Smooth muscle cell (in vitro differentiated cells): Measurements from ENCODE around the gene EMP1. TPM values are rescaled to one million over a fixed set of nuclear protein-coding genes. Genes with fewer than 3 reads are reported as not detected.

Source experiments
- DNase-seq: peaks from one replicate; lab custom pipeline; 2025; ENCODE audit not compliant: unreplicated experiment; lab: John Stamatoyannopoulos, UW
- H2AFZ ChIP-seq: fragments of 200-600 bp; sonication (generic); 2 replicates; pipeline ENCODE4 v1.6.0; 2016; ENCODE audit warnings: antibody characterized with exemption, low read depth, mild to moderate bottlenecking
- H3F3A ChIP-seq: fragments of 200-600 bp; sonication (generic); 2 replicates; pipeline ENCODE4 v1.6.0; 2017; ENCODE audit warnings: antibody characterized with exemption, low read depth
- H3K27ac ChIP-seq: fragments of 200-600 bp; sonication (generic); 2 replicates; pipeline ENCODE4 v1.5.1; 2016; ENCODE audit warnings: low read depth, mild to moderate bottlenecking
- H3K27me3 ChIP-seq: fragments of 200-600 bp; sonication (generic); 2 replicates; pipeline ENCODE4 v1.6.1; 2016; ENCODE audit warnings: low read depth, mild to moderate bottlenecking
- H3K36me3 ChIP-seq: fragments of 200-600 bp; sonication (generic); 2 replicates; pipeline ENCODE4 v1.5.1; 2016; ENCODE audit warnings: low read depth
- H3K4me1 ChIP-seq: fragments of 200-600 bp; sonication (generic); 2 replicates; pipeline ENCODE4 v1.5.1; 2016; ENCODE audit warnings: low read depth
- H3K4me2 ChIP-seq: fragments of 200-600 bp; sonication (generic); 2 replicates; pipeline ENCODE4 v1.6.0; 2016; ENCODE audit warnings: mild to moderate bottlenecking
- H3K4me3 ChIP-seq: fragments of 200-600 bp; sonication (generic); 2 replicates; pipeline ENCODE4 v1.5.1; 2016; ENCODE audit warnings: mild to moderate bottlenecking
- H3K79me2 ChIP-seq: fragments of 200-600 bp; sonication (generic); 2 replicates; pipeline ENCODE4 v1.6.0; 2016; ENCODE audit warnings: low read depth, mild to moderate bottlenecking
- H3K9ac ChIP-seq: fragments of 200-600 bp; sonication (generic); 2 replicates; pipeline ENCODE4 v1.6.0; 2016; ENCODE audit warnings: low read depth
- H3K9me3 ChIP-seq: fragments of 200-600 bp; sonication (generic); replicated peaks from 2 replicates; pipeline ENCODE4 v1.5.1; 2016; ENCODE audit warnings: low read depth
- H4K20me1 ChIP-seq: fragments of 200-600 bp; sonication (generic); 2 replicates; pipeline ENCODE4 v1.6.0; 2016; ENCODE audit warnings: low read depth
- WGBS: methylation state at CpG from one replicate; pipeline ENCODE4 v1.1.7; 2016; ENCODE audit warnings: low lambda C conversion rate; 5-methylcytosine and 5-hydroxymethylcytosine counted together
- polyA plus RNA-seq: library from polyadenylated mRNA; unstranded; fragments of >200 nt; fragmentation: Nextera tagmentation; extraction: Ambion mirVana; gene quantifications from 2 replicates; pipeline ENCODE4 v1.2.1, GENCODE V29; 2016
- total RNA-seq: library from RNA; depleted of rRNA; stranded (reverse); fragments of >200 nt; gene quantifications from 2 replicates; pipeline ENCODE4 v1.2.3, GENCODE V29; 2014
- TF ChIP-seq, protein P1 (sequence below): fragments of 200-600 bp; sonication (generic); IDR thresholded peaks from 2 replicates; pipeline ENCODE4 v1.5.1; 2017; ENCODE audit warnings: borderline replicate concordance, mild to moderate bottlenecking, antibody characterized with exemption; ENCODE audit not compliant: insufficient read depth, poor library complexity, severe bottlenecking

EMP1 gene
- total and polyA plus RNA-seq, 2 experiments from 2014 or later = 13.2 to 52.0 TPM

DNA sequence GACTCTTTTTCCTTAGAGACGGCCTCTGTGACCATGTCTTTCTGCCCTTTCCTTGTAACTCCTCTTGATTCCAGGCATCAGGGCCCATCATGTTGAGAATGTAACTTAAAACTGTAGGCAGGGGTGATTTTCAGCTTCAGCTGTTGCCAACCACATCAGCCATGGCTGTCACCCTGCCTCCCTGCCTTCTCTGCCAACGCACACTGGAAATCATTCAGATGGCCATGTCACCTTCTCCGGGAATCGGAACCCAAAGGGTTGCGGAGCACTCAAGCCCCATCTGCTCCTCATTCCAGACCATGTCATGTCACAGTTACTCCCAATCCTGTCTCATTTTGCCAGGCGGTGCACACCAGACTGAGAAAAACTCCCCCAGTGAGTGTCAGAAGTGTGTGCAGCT lies 72.1 kb downstream of the EMP1 start:
- H3K9ac ChIP-seq = no peak overlapping the region
- no peak overlapping the region for H3K4me3 ChIP-seq
- 88% methylated on average over 6 of the region's 6 CpGs for WGBS
- no peaks in the 10 kb centered on the region for H3F3A ChIP-seq
- H3K27me3 ChIP-seq = no peaks in the 10 kb centered on the region
- TF ChIP-seq, protein P1, sequence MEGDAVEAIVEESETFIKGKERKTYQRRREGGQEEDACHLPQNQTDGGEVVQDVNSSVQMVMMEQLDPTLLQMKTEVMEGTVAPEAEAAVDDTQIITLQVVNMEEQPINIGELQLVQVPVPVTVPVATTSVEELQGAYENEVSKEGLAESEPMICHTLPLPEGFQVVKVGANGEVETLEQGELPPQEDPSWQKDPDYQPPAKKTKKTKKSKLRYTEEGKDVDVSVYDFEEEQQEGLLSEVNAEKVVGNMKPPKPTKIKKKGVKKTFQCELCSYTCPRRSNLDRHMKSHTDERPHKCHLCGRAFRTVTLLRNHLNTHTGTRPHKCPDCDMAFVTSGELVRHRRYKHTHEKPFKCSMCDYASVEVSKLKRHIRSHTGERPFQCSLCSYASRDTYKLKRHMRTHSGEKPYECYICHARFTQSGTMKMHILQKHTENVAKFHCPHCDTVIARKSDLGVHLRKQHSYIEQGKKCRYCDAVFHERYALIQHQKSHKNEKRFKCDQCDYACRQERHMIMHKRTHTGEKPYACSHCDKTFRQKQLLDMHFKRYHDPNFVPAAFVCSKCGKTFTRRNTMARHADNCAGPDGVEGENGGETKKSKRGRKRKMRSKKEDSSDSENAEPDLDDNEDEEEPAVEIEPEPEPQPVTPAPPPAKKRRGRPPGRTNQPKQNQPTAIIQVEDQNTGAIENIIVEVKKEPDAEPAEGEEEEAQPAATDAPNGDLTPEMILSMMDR = no peak
- H3K27ac ChIP-seq = no peak overlapping the region
- no peak for DNase-seq
- H3K4me1 ChIP-seq = no peaks in the 10 kb centered on the region
- H3K4me2 ChIP-seq = no peak overlapping the region
- H3K36me3 ChIP-seq = no peaks in the 10 kb centered on the region
- no peaks in the 10 kb centered on the region for H4K20me1 ChIP-seq
- H3K9me3 ChIP-seq = no peaks in the 10 kb centered on the region
- H2AFZ ChIP-seq = no peak overlapping the region
- no peaks in the 10 kb centered on the region for H3K79me2 ChIP-seq

Other genes with a start within 250 kb of the EMP1 start
- not detected in 2 replicates for gene GPRC5D, start 244.6 kb upstream of the EMP1 start, total RNA-seq
- 0.82 TPM in 1 of 2 replicates, not detected in the other for gene GPRC5D, start 244.6 kb upstream of the EMP1 start, polyA plus RNA-seq
- 16.1 and 19.0 TPM in 2 replicates for gene HEBP1, start 196.5 kb upstream of the EMP1 start, total RNA-seq
- 55.8 and 57.9 TPM in 2 replicates for gene HEBP1, start 196.5 kb upstream of the EMP1 start, polyA plus RNA-seq
- gene FAM234B, start 152.3 kb upstream of the EMP1 start, total RNA-seq = 3.0 and 5.2 TPM in 2 replicates
- 0.78 and 1.6 TPM in 2 replicates for gene FAM234B, start 152.3 kb upstream of the EMP1 start, polyA plus RNA-seq
- gene GSG1, start 93.1 kb upstream of the EMP1 start, total RNA-seq = not detected in 2 replicates
- gene GSG1, start 93.1 kb upstream of the EMP1 start, polyA plus RNA-seq = not detected in 2 replicates